Measurements from ENCODE around the gene TMEM187.
"Not testable (repeated sequence)": the region's sequence is repeated elsewhere in the genome, so short reads cannot be mapped to it uniquely, and the experiment has no call there.

DNA sequence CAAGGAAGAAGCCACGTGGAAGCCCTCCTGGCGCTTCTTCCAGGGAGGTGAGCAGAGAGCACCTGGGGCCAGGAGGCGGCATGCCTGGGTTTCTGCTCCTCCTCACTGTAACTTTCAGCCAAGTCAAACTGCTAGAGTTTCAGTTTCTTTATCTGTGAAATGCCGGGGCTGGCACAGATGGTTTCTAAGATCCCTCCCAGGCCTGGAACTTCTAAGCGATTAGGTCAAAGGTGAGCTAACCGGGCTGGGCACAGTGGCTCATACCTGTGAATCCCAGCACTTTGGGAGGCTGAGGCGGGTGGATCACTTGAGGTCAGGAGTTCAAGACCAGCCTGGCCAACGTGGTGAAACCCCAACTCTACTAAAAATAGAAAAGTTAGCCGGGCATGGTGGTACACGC is 7.8 kb downstream of the TMEM187 start:
- TF ChIP-seq MYC (IDR thresholded peaks at IDR 0.05; ENCODE audit: low read depth, low read length); FOS (IDR thresholded peaks at IDR 0.05; ENCODE audit: borderline replicate concordance, insufficient read depth, low read length): not testable (repeated sequence)

Measured in endothelial cell of umbilical vein (primary cell).